ENCODE measurements around the gene MTUS2.

MTUS2 gene

DNA sequence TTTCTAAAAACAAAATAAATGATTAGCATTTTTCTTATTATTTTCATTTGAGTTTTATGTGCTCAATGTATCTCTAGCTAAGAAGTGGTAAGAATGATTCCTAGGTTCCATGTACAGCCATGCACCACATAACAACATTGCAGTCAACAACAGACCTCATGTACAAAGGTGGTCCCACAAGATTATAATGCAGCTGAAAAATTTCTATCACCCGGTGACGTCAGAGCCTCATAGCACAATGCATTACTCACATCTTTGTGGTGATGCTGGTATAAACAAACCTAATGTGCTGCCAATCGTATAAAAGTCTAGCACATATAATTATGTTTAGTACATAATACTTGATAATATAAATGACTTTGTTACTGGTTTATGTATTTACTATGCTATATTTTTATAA lies 654.9 kb downstream of the MTUS2 start:
- in situ Hi-C loops (cut with HindIII; ENCODE audit: low sequenced_read_pairs), result no loop called here

DNA sequence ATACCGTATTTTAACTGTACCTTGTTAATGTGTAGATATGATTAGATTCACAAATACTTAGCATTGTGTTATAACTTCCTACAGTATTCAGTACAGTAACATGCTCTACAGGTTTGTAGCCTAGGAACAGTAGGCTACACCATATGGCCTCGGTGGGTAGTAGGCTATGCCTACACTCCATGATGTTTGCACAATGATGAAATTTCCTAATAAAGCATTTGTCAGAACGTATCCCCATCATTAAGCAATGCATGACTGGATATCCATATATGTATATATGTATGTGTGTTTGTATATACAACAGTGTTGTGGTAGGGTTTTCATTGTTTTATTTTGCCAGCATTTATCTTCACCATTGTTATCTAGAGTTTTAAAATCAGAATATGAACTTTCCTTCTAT lies 655.9 kb downstream of the MTUS2 start:
- in situ Hi-C loops (cut with HindIII; ENCODE audit: low sequenced_read_pairs), result no loop called here

DNA sequence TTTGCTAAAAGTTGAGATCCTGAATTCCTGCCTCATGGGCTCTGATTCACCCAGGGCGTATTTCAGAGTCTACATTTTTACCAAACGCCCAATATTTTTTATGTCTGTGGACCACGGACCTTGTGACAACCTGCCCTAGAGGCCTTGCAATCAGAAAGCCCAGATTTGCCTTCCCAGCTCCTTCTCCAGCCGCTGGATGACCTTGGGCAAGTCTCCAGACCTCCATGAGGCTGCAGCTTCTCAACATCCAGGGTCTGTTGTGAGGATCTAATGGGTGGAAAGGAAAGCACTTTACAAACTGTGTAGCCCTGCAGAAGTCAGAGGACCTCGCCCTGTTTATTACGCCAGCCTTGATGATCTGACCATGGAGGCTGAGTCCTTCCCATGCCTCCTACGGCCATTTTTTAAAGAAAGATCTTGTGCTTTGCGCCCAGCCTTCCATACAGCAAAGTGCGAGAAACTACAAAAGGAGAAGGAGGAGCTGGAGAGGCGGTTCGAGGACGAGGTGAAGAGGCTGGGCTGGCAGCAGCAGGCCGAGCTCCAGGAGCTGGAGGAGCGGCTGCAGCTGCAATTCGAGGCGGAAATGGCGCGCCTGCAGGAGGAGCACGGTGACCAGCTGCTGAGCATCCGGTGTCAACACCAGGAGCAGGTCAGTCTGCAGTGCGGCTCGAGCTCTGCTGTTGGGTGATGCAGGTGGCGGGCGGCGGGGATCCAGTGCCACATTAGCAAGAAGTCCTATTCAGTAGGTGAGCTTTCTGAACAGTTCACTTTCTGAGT lies 659.8 kb downstream of the MTUS2 start:
- in situ Hi-C loops (cut with HindIII; ENCODE audit: low sequenced_read_pairs), result no loop called here

DNA sequence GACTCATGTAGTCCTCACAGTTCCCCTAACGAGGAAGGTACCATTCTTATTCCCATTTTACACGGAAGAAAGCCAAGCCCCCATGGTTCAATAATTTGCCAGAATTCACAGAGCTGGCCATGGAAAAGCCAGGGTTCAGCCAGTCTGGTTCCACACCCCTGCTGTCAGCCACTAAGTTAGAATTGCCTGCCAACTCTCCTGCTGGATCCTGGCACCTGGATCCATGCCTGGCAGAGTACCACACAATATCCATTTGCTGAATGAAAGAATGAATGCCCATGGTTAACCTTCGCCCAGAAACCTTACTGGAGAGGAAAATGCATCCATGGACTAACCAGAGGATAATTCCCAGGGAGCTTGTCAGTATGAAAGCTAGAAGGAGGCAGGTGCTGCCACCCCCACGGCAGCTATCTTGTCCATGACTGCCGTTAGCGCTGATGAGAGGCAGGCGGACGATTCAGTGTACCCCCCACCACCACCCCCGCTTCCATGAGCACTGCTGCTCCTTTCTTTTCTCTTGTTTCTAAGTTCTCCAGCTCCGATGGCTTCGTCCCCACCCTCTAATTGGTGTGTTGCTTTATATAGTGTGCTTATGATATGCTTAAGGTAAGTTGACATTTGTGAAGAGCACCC lies 660.9 kb downstream of the MTUS2 start:
- in situ Hi-C loops (cut with HindIII; ENCODE audit: low sequenced_read_pairs), result no loop called here

- in situ Hi-C loops (cut with HindIII; ENCODE audit: low sequenced_read_pairs), result no loop called here
Measured at GRCh38 chr13:29481603-29482002, 661.5 kb downstream of the MTUS2 start.

- in situ Hi-C loops (cut with HindIII; ENCODE audit: low sequenced_read_pairs), result no loop called here
Measured at GRCh38 chr13:29482504-29482903, 662.4 kb downstream of the MTUS2 start.

GRCh38 chr13:29483211-29483610 lies 663.1 kb downstream of the MTUS2 start:
- in situ Hi-C loops (cut with HindIII; ENCODE audit: low sequenced_read_pairs), result no loop called here

GRCh38 chr13:29483623-29484022 lies 663.5 kb downstream of the MTUS2 start:
- in situ Hi-C loops (cut with HindIII; ENCODE audit: low sequenced_read_pairs), result no loop called here

GRCh38 chr13:29484236-29484635 lies 664.1 kb downstream of the MTUS2 start:
- in situ Hi-C loops (cut with HindIII; ENCODE audit: low sequenced_read_pairs), result no loop called here

GRCh38 chr13:29484796-29485195 lies 664.7 kb downstream of the MTUS2 start:
- in situ Hi-C loops (cut with HindIII; ENCODE audit: low sequenced_read_pairs), result no loop called here

DNA sequence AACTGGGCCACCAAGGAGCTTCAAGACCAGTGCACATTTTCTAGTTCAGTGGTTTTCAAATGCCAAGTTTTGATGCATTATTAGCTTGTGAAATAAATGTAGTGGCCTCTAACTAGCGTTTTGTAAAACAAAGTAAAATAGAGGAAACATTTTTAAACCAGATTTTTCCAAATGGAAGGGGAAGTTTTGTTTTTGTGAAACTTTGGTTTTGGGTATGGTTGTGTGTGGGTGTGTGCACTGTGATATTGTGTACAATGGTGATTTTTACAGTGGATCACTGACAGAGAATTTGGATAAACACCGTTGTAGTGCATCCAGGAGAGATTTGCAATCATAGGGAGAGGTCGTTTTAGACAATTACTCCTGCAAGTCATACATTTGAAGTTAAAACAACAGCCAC lies 666.4 kb downstream of the MTUS2 start:
- in situ Hi-C loops (cut with HindIII; ENCODE audit: low sequenced_read_pairs), result no loop called here

- in situ Hi-C loops (cut with HindIII; ENCODE audit: low sequenced_read_pairs), result no loop called here
Measured at GRCh38 chr13:29487466-29488454, 667.6 kb downstream of the MTUS2 start.

- in situ Hi-C loops (cut with HindIII; ENCODE audit: low sequenced_read_pairs), result no loop called here
Measured at GRCh38 chr13:29489650-29490560, 669.8 kb downstream of the MTUS2 start.

GRCh38 chr13:29490561-29490885 lies 670.4 kb downstream of the MTUS2 start:
- in situ Hi-C loops (cut with HindIII; ENCODE audit: low sequenced_read_pairs), result no loop called here

- in situ Hi-C loops (cut with HindIII; ENCODE audit: low sequenced_read_pairs), result no loop called here
Measured at GRCh38 chr13:29491248-29491647, 671.1 kb downstream of the MTUS2 start.

DNA sequence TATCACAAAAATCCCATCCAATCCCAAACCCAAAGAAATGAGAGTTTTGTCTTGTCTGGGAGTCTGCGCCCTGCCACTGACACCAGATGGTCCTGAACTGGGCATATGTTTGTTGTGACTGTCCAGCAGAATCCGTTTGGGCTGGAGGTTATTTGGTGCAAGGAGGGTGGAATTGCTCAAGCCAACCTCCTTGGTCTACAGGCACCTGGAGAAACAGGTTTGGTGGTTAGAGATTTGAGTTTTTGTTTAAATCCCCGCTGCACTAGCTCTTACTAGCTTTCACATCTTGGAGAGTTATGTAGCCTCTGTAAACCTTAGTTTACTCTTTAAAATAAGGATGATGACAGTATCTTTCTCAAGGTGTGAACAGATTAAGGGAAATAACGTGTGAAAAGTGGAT lies 673.7 kb downstream of the MTUS2 start:
- in situ Hi-C loops (cut with HindIII; ENCODE audit: low sequenced_read_pairs), result no loop called here

DNA sequence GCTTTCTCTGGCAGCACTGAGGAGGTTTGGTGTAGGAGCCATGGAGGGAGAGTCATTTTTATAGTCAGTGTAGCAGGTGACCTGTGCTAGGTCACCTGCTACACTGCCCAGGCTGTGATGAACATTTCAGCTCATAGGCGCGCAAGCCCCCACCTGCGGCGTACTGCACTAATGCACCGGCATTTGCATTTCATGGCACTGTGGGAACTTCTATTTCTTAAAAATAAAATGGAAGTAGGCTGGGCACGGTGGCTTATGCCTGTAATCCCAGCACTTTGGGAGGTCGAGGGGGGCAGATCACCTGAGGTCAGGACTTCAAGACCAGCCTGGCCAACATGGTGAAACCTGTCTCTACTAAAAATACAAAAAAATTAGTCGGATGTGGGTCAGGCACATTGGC lies 674.4 kb downstream of the MTUS2 start:
- in situ Hi-C loops (cut with HindIII; ENCODE audit: low sequenced_read_pairs), result no loop called here

GRCh38 chr13:29496241-29496712 lies 676.1 kb downstream of the MTUS2 start:
- in situ Hi-C loops (cut with HindIII; ENCODE audit: low sequenced_read_pairs), result no loop called here

- in situ Hi-C loops (cut with HindIII; ENCODE audit: low sequenced_read_pairs), result no loop called here
Measured at GRCh38 chr13:29497137-29497654, 677.1 kb downstream of the MTUS2 start.

DNA sequence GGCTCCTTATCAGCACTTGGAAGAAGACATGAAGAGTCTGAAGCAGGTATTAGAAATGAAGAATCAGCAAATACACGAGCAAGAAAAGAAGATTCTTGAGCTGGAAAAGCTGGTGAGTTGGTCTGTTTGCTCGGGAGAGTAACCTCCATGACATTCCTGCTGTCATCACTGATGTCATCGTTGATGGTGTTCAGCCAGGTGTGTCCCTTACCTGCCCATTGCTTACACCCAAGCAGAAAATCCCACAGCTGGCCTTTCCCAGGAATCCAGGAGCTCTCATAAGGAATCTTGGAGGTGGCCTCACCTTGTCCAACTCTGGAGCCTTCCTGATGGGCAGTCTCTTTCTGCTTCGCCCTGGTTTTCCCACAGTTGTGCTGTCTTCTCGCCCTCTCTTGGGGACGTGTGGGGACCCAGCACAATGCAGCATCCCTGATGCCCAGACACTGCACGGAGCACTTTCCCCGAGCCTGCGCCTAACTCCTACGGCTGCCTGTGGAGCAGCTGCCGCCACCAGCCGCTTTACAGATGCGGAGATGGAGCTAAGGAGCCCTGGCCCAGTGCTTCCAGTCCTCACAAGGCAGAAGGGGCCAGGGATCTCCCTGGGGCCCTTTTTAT lies 678.4 kb downstream of the MTUS2 start:
- in situ Hi-C loops (cut with HindIII; ENCODE audit: low sequenced_read_pairs), result no loop called here

Measured in DLD1 (cell line).